Brain pericyte (primary cell): Measurements from ENCODE around the gene SLC16A12.
A peak's percentile ranks its signal among the peaks of the same experiment; 100 is the strongest.
"Not testable (repeated sequence)": the region's sequence is repeated elsewhere in the genome, so short reads cannot be mapped to it uniquely, and the experiment has no call there.

Source experiments
- DNase-seq: peaks from one replicate; pipeline ENCODE4 v3.0.0-alpha.2; 2012; ENCODE audit warnings: low read depth, low spot score

SLC16A12 gene

DNA sequence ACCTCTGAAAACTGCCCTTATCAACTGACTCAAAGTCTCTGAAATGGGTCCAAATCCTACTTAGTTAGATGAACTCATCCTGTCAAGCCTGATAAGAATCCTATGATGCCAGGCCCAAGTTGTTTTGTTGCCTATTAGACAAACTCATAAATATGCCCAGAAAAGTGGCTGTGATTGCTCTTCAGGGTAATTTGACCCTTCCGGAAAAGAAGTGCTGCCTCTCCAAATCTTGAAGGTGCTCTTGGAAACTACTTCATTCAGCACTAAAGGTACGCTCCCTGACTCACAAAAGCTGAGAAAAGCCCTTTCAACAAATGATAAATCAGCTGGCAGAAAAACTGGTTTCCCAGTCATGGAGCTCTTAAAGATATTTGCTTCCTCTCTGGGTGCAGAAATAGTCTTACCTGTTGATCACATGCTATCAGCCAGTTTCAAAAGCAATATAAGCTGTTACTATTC, 114.3 kb downstream of the SLC16A12 start:
- no peak for DNase-seq

DNA sequence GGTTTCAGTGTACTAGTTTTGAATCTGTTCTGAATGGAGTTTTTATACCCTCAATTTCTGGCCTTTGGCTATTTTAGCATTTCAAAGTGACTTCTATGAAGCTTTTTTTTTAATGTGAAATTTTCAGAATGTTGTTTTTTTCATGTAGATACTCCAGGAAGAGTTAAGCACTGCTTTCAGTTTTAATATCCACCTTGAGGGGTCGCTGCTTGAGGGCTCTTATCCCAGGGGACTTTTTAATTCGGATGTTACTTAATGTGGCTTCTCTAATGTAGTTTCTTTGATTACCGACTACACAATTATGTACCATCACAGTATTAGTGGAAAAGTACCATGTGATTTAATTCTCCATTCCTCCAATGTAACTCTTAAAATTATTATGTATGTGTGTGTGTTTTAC, 115.8 kb downstream of the SLC16A12 start:
- DNase-seq, result no peak

DNA sequence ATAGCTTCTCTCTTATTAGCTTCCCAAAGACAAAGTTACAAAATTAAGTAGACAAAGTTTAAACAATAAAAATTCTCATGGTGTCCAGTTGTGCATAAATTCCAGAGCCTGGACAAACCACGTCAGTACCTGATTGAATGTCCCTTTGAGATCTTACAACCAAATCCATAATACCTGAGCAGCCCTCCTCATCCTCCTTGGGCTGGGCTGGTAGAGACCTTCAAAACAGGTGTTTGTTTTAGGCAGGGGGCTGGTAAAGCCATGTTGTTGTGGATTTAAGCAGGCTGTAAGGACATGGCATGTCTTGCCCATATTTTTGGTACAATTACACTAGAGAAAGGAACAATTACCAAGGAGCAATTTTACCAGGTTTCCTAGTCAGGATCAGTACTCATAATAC, 118.9 kb downstream of the SLC16A12 start:
- no peak for DNase-seq

DNA sequence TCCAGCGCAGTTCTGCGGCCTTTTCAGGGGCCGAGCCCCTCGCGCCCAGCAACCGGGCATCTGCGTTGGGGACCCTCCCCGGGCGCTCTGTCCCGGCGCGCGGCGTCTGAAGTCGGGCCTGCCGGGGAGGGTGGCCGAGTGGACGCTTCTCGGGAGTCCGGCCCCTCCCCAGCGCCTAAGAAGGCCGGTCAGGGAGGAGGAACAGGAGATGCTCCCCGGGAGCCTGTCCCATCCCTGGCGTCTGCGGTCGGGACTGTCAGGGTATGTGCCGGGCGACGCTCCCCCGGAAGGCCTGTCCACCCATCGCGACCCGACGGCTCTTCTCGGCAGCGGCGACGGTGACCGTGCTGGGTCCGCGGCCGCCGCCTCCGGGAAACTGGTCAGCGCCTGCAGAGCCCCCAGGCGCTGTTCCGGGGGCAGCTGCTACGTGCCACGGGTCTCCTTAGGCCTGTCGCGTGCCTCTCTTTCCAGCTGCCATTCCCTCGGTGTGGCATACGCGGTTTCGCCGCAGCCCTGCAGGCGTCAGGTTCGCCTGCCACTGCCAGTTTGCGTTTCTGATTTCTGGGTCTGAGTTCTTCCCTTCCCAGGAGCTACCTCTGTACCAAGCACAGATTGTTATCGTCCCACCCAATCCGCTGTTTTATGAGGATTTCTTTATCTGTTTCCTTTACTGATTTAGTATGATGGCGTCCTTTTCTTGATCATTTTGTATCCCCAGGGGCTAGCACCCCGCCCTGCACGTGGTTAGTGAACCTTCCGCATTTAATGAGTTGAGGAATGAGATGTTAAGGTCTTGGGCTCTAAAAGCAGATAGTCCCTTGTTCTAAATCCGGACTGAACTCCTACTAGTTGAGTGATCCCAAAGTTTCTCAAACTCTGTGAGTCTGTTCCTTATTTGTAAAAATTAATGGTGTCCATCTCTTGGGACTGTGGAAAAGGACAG, 120.2 kb downstream of the SLC16A12 start:
- peak; percentile 21 for DNase-seq

DNA sequence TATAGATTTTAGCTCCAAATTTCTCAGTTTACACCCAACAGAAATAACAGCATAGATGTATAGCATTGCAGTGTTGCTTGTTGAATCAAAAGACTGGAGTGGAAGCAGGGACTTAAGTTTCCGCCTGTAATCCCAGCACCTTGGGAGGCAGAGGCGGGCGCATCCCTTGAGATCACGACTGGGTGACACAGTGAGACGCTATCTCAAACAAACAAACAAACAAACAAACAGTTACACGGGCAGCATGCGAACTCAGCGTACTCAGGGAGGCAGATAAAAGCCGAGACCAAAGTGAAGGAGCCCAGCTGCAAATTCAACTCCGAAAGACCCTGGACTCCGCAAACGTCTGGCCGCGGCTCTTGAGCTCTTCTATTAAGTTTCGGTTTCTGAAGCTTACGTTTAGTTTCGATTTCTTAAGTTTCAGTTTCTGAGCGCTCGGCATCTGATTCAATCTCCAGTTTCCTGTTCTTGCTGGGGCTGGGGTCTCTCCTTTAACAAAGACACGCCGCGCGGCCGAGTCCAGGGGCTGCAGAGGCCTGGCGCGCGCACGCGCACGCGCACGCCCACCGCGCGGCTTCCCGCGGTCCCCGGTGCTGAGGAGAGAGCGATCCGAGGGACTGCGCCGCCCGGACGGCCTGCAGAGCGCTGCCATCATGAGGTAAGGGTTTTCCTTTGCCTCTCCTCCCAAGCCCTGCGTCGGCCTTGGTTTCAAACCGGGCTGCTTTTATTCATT, 121.1 kb downstream of the SLC16A12 start, which contains the start of gene IFIT5:
Gene IFIT5 (plus strand): TSS at position 423 of the 733 bp plus-strand sequence. CDS start 231 bp downstream, at position 654.
- peak; percentile 40 for DNase-seq

DNA sequence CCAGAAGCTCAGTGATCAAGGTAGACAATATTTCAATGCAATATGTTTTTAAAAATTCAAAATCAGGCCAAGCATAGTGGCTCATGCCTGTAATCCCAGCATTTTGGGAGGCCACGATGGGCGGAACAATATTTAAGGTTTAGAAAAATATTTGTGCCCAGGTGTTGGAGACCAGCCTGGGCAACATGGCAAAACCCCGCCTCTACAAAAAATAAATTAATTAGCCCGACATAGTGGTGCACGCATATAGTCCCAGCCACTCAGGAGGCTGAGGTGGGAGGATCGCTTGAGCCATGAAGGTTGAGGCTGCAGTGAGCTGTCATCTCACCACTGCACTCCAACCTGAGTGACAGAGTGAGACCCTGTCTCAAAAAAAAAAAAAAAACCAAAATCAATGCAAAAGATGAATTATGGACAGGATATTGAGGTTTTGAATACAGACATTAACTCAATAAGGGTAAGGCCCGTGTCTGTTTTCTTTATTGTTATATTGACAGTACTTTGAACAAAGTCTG, 121.9 kb downstream of the SLC16A12 start:
- no peak for DNase-seq

DNA sequence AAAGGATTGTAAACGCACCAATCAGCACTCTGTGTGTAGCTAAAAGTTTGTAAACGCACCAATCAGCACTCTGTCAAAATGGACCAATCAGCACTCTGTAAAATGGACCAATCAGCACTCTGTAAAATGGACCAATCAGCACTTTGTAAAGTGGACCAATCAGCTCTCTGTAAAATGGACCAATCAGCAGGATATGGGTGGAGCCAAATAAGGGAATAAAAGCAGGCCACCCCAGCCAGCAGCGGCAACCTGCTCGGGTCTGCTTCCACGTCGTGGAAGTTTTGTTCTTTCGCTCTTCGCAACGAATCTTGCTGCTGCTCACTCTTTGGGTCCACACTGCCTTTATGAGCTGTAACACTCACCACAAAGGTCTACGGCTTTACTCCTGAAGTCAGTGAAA, 123.1 kb downstream of the SLC16A12 start:
- DNase-seq, result not testable (repeated sequence)

DNA sequence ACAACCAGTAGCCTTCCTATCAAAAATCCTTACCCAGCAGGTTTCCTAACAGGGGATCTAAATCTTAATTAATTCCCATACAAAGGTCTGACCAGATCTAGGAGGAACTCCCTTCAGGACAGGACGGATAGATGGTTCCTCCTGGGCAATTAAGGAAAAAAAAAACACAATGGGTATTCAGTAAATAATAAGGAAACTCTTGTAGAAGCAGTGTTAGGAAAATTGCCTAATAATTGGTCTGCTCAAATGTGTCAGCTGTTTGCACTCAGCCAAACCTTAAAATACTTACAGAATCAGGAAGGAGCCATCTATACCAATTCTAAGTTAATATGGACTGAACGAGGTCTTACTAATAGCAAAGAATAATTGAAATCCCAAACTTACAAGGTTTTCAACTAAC, 124.3 kb downstream of the SLC16A12 start:
- DNase-seq, result not testable (repeated sequence)

DNA sequence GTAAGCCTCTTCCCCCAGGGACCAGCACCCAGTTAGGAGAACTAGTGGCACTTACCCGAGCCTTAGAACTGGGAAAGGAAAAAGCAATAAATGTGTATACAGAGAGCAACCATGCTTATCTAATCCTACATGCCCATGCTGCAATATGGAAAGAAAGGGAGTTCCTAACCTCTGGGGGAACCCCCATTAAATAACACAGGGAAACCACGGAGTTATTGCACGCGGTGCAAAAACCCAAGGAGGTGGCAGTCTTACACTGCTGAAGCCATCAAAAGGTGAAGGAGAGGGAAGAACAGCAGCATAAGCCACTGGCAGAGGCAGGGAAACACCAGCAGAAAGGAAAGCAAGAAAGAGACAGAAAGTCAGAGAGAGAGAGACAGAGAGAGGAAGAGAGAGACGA, 124.8 kb downstream of the SLC16A12 start:
- DNase-seq, result not testable (repeated sequence)

DNA sequence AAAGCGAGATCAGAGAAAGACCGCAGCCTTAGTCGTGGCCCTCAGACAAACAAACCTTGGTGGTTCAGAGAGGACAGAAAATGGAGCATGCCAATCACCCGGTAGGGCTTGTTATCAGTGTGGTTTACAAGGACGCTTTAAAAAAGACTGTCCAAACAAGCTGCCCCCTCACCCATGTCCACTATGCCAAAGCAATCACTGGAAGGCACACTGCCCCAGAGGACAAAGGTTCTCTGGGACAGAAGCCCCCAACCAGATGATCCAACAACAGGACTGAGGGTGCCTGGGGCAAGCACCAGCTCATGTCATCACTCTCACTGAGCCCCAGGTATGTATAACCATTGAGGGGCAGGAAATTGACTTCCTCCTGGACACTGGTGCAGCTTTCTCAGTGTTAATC, 126.1 kb downstream of the SLC16A12 start:
- not testable (repeated sequence) for DNase-seq

DNA sequence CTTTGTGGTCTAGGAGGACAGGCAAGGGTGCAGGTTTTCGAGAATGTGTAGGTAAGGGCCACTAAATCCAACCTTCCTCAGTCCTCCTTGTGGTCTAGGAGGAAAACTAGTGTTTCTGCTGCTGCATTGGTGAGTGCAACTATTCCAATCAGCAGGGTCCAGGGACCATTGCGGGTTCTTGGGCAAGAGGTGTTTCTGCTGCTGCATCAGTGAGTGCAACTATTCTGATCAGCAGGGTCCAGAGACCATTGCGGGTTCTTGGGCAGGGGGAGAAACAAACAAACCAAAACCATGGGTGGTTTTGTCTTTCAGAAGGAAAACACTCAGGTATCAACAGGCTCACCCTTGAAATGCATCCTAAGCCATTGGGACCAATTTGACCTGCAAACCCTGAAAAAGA, 127.6 kb downstream of the SLC16A12 start:
- not testable (repeated sequence) for DNase-seq

DNA sequence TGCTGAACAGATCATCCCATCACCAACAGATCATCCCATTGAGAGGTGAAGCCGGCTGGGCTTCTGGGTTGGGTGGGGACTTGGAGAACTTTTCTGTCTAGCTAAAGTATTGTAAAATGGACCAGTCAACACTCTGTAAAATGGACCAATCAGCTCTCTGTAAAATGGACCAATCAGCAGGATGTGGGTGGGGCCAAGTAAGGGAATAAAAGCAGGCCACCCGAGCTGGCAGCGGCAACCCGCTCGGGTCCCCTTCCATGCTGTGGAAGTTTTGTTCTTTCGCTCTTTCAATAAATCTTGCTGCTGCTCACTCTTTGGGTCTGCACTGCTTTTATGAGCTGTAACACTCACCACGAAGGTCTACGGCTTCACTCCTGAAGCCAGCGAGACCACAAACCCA, 129.2 kb downstream of the SLC16A12 start:
- not testable (repeated sequence) for DNase-seq

DNA sequence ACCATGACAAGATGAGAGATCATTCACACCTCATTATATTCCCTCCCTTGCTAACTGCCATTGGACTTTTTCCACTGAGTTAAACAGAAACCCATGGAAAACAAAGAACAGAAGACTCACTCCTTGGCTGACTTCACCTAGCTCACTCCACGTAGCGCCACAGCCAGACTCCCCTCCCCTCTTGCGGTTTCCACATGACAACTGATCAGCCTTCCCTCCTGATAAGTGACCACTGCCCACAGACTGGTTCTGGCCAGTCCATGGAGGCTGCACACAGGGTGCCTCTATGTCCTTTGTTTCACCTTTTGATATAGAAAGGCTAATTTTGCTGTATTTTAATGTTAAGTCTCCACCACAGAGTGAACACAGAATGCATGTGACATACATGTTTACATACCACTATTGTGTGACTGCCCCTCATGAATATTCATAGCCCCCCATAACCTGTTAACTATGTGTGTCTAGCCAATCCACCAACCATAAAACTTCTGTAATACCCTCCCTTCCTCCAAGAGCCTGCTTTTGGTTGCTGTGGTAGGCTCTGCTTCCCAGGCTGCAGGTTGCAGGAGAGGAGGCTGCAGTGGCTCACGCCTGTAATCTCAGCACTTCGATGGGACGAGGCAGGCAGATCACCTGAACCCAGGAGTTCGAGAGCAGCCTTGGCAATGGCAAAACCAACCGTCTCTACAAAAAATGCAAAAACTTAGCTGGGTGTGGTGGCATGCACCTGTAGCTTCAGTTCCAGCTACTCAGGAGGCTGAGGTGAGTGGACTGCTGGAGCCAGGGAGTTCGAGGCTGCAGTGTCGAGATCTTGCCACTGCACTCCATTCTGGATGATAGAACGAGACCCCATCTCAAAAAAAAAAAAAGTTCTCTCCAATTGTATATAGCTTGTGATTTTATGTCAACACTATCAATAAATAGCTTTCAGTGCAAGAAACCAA, 131.0 kb downstream of the SLC16A12 start:
- DNase-seq, result no peak

DNA sequence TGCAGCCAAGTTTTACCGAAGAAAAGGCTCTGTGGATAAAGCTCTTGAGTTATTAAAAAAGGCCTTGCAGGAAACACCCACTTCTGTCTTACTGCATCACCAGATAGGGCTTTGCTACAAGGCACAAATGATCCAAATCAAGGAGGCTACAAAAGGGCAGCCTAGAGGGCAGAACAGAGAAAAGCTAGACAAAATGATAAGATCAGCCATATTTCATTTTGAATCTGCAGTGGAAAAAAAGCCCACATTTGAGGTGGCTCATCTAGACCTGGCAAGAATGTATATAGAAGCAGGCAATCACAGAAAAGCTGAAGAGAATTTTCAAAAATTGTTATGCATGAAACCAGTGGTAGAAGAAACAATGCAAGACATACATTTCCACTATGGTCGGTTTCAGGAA, 132.4 kb downstream of the SLC16A12 start:
- DNase-seq, result no peak

DNA sequence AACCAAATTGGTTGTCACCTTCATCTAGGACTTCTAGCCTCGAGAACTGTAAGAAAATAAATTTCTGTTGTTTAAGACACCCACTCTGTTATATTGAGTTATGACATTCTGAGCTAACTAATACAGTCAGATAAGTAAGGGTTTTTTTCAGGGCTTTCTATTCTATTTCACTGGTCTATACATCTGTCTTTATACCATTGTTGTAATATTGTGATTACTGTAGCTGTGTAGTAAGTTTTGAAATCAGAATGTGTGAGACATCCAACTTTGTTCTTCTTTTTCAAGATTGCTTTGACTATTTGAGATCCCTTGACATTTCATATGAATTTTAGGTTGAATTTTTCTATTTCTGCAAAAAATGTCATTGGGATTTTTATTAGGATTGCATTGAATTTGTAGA, 135.4 kb downstream of the SLC16A12 start:
- DNase-seq, result no peak

DNA sequence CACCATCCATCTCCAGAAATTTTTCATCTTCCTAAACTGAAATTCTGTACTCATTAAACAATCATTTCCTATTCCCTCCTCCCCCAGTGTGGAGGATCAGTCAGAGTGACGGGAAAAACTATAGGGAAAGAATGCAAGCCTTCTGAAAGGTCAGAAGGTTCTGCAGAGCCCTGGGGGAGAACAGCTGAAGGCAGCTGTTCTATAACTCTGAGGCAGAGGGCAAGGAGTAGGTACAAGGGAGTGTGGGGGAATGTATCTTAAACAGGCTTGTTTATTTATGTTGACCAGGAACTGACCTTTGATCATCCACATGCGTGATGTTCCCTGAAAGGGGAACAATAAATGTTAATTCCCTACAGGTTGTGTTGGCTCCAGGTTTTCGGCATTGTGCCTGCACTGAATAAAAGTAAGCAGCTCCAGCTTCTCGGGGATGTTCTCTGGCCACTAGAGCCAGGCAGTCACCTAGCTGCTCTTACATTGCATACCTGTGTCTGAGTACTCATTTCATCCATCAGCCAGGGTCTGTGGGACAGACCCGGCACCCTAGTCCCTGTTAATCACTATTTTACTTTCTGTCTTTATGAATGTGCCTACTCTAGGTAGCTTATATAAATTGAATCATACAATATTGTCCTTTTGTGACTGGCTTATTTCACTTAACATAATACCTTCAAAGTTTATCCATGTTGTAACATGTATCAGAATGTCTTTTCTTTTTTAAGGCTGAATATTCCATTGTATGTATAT, 137.2 kb downstream of the SLC16A12 start:
- DNase-seq, result no peak

DNA sequence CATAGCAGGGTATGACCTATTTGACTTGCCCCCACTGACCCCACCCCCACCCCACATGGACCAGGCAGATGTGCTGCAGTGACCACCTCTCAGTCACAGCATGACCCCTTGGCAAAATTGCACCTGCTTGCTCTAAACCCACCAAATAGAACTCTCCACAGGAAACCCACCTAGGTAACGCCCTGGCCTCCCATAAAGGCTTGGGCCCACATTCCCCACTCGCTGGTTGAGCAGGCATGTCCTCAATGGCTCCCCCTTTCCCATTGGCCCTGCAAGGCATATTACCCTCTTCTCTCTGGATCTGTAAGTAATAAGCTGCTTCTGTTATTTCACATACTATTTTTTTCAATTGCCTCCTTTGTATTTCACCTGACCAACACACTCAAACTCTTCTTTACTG, 140.3 kb downstream of the SLC16A12 start:
- no peak for DNase-seq

DNA sequence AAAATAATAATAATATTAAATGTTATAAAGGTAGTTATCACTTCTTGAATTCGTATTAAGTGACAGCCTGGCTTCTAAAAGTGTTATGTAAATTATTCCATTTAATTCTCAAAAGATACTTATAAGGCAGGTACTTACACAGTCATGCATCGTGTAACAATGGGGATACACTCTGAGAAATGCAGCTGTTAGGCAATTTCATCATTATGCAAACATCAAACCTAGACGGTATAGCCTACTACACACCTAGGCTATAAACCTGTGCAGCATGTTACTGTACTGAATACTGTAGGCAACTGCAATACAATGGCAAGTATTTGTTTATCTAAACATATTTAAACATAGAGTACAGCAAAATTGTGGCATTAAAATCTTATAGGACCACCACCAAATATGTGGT, 141.5 kb downstream of the SLC16A12 start:
- no peak for DNase-seq

DNA sequence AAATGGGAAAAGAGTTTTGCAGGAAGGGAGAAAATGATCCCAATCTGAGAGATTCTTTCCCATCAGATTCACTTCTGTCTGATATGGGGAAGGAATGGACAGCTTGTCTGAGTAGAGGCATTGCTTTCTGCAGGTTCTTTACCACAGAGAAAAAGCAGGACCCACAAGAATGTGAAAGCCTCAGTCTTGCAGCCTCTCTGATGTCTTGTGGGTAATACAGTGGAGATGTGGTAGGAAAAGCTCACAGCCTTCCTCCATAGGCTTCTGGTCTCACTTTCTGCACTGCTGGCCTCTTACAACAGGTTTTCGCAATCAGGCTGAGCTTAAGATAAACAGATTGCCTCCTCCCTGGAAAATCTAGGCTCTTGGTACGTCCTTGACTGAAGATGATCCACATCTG, 142.4 kb downstream of the SLC16A12 start:
- DNase-seq, result no peak
